GM12865 (cell line): ENCODE data around the gene SERINC5.

Experiments
- DNase-seq: peaks from one replicate; pipeline ENCODE4 v3.0.0; 2010; ENCODE audit warnings: low read depth
- H3K4me3 ChIP-seq: 2 replicates; pipeline ENCODE4 v1.5.1; 2011; ENCODE audit warnings: mild to moderate bottlenecking, low read depth, low read length, control low read depth
- CTCF ChIP-seq: IDR thresholded peaks from 2 replicates; pipeline ENCODE4 v1.5.1; 2011; ENCODE audit warnings: low read length, control low read depth, low read depth, inconsistent platforms; ENCODE audit not compliant: insufficient read depth; ENCODE audit errors: missing control alignments

Gene SERINC5

DNA sequence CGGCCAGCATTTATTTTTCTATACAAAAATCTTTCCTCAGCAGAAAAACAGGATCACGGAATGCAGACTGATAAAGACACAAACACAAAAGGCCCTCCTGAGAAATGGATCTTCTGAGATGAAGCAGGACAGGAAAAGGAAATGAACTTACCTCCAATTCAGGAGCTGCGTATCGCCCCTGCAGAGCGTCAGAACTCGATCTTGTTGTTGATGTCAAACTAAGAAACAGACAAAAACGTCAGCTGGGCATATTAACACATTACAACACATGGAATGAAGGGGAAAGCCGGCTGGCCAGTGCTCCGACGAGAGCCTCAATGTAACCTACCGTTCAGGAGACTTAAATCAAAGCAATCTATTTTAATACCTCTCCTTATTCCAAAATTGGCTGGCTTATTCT is 105.1 kb downstream of the SERINC5 start:
- TF ChIP-seq CTCF = no peak
- H3K4me3 ChIP-seq = no peak overlapping the region
- no peak for DNase-seq

DNA sequence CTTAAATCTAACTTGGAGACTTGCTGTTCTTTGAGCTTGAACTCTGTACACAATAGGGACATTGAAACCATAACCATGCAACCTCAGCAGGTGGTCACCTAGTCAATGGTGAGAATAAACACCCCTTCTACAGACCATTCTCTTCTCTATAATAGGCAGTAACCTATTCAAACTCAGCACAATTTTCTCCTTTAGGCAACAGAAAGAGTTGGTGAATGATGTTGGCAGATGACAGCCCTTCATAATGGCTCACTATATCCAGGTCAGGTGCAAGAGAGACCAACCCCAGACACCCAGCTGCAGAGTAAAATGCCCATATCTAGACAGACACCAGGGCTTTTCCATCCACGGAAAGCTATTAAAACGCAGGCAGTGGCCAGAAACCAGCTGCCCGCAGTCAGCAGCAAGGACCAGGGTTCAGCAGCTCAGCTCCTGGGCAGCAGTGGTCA is 106.7 kb downstream of the SERINC5 start:
- H3K4me3 ChIP-seq = no peak overlapping the region
- DNase-seq = no peak
- TF ChIP-seq CTCF = no peak

DNA sequence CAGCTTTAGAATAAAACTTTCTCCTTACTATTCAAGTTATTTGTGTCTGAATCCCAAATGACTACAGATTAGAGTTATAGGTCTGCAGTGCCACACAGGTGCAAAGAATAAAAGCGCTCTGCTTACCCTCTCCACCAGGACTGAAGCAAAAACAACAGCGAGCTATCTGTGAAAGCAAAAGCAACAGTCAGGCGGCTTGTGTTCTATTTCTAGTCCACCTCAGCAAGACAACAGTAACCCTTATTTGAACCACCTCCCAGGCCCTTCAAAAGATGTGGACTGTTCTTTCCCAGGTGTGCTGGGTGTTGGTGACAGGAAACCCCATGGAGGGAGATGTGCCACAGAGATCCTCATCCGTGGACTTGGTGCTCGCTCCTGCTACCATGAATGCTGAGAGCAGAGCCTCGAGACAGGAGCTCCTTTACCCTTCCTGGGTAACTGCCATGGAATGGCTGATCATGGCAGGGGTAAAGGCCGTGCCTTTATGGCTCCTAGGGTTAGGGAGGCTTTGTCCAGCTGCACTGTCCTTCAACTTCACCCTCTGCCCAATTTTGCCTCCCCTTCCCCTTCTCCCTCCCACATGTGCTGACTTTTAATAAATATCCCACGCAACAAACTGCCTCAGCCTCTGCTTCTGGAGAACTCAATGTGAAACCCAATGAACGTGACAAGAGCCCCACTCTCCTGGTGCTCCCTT is 108.6 kb downstream of the SERINC5 start:
- no peak for DNase-seq
- TF ChIP-seq CTCF = no peak
- H3K4me3 ChIP-seq = no peak overlapping the region

DNA sequence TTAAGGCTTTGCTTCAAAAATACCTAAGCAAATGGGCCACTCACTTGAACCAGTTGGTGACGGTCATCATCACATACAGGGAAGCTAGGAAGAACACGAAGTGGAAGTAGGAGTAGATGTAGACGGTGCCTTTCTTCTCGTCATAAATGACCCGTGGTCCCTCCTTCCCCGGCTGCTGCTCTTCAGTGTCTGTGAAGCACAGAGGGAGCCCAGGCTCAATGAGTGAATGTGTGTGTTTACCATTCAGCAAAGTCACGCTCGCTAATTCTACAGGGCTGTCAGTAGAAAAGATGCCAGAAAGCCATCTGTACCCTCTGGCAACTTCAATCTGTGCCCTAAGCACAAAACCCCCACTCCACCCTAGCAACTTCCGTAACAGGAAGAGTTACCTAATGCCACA is 109.8 kb downstream of the SERINC5 start:
- no peak overlapping the region for H3K4me3 ChIP-seq
- no peak for DNase-seq
- no peak for TF ChIP-seq CTCF

- DNase-seq = peak; percentile 36
- TF ChIP-seq CTCF = no peak
- no peak overlapping the region for H3K4me3 ChIP-seq
Measured at GRCh38 chr5:80143491-80143890, 112.4 kb downstream of the SERINC5 start.

- H3K4me3 ChIP-seq = no peak overlapping the region
- no peak for DNase-seq
- TF ChIP-seq CTCF = no peak
Measured at GRCh38 chr5:80142996-80143395, 112.9 kb downstream of the SERINC5 start.

DNA sequence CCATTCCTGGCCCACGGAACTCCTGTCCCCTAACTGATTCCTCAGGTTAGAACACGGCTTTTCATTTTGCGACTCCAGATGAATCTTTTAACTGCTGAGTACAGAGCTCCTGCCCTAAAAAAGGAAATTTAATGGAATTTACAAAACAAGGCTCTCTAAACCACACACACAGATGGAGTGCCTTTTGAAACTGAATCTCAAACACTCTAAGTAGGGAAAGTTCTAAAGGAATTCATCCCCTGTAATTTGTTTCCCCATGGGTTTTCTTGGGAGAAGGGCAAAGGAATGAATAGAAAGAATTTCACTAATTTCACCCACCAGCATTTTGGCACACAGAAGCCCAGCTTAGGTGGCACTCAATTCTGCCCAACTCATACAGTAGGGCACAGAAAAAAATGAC is 114.2 kb downstream of the SERINC5 start:
- DNase-seq = no peak
- no peak for TF ChIP-seq CTCF
- H3K4me3 ChIP-seq = no peak overlapping the region
